GM12878 (cell line): Measurements from ENCODE around the gene BEAN1. TPM values are rescaled to one million over a fixed set of nuclear protein-coding genes. Genes with fewer than 3 reads are reported as not detected.

Experiments used
- ATAC-seq: fragments of 200-7000 bp; cut with Tn5 transposase; 3 replicates; pipeline ENCODE4 v1.9.1; 2020; ENCODE audit warnings: mild to moderate bottlenecking, moderate library complexity
- BruUV-seq: library from RNA; stranded (reverse); fragments of 400-500 nt; replicated peaks from 2 replicates; lab custom pipeline; 2021; lab: Mats Ljungman, UMichigan
- CTCF ChIA-PET: fragments of 300-600 bp; sonication (Branson Sonifier 250); formaldehyde crosslinking; extraction: SDS; loops from one replicate; lab custom pipeline; 2021; ENCODE audit warnings: inconsistent platforms; lab: Yijun Ruan, JAX
- POLR2A ChIA-PET: fragments of 350-600 bp; formaldehyde crosslinking; extraction: SDS; loops from one replicate; lab custom pipeline; 2021; ENCODE audit warnings: inconsistent platforms; lab: Charles Lee
- RAD21 ChIA-PET: fragments of 300-600 bp; sonication (Branson Sonifier 250); formaldehyde crosslinking; loops from one replicate; lab custom pipeline; 2023; ENCODE audit warnings: antibody characterized with exemption; ENCODE audit not compliant: unreplicated experiment; lab: Charles Lee
- SMC1A ChIA-PET: fragments of 300-600 bp; sonication (Branson Sonifier 250); formaldehyde crosslinking; loops from one replicate; lab custom pipeline; 2023; ENCODE audit not compliant: unreplicated experiment, uncharacterized antibody; lab: Charles Lee
- DNase-seq: peaks from one replicate; pipeline ENCODE4 v3.0.0-alpha.2; 2011; ENCODE audit warnings: low read depth, low spot score
- FAIRE-seq: peaks from 3 replicates; lab custom pipeline; 2011; peaks lifted over from hg19 to GRCh38; lab: Jason Lieb, UNC
- H2AFZ ChIP-seq: 2 replicates; pipeline ENCODE4 v1.6.0; 2011; ENCODE audit warnings: low read depth, low read length, control low read depth; ENCODE audit not compliant: control insufficient read depth
- H3K27ac ChIP-seq: 2 replicates; pipeline ENCODE4 v1.5.1; 2011; ENCODE audit warnings: control low read depth; ENCODE audit not compliant: control insufficient read depth, insufficient read depth
- H3K27me3 ChIP-seq, 2 experiments: replicated peaks in 1 of 2; 2 replicates each; pipeline versions ENCODE4 v1.6.0 to v1.6.1; 2011; ENCODE audit warnings: low read length in 1 of 2; ENCODE audit not compliant: control insufficient read depth in 2 of 2, insufficient read depth in 2 of 2
- H3K36me3 ChIP-seq, 2 experiments: 2 replicates each; pipeline ENCODE4 v1.5.1; 2011; ENCODE audit warnings: low read length in 1 of 2; ENCODE audit not compliant: control insufficient read depth in 2 of 2, insufficient read depth in 2 of 2
- H3K4me1 ChIP-seq: 2 replicates; pipeline ENCODE4 v1.6.1; 2011; ENCODE audit warnings: mild to moderate bottlenecking, low read length, moderate library complexity, mixed read lengths; ENCODE audit not compliant: control insufficient read depth, insufficient read depth
- H3K4me2 ChIP-seq: 2 replicates; pipeline ENCODE4 v1.6.0; 2011; ENCODE audit warnings: control low read depth; ENCODE audit not compliant: control insufficient read depth, insufficient read depth
- H3K4me3 ChIP-seq: fragments of 200-600 bp; sonication (generic); 2 replicates; pipeline ENCODE4 v1.5.1; 2016
- H3K79me2 ChIP-seq: 2 replicates; pipeline ENCODE4 v1.6.0; 2011; ENCODE audit warnings: low read length; ENCODE audit not compliant: control insufficient read depth, insufficient read depth
- H3K9ac ChIP-seq: 2 replicates; pipeline ENCODE4 v1.8.0; 2011; ENCODE audit warnings: low read length, control low read depth, mixed read lengths; ENCODE audit not compliant: control insufficient read depth, insufficient read depth
- H3K9me3 ChIP-seq: replicated peaks from 3 replicates; pipeline ENCODE4 v1.5.1; 2011; ENCODE audit warnings: mild to moderate bottlenecking, low read length; ENCODE audit not compliant: control insufficient read depth, insufficient read depth
- H4K20me1 ChIP-seq: 2 replicates; pipeline ENCODE4 v1.6.0; 2011; ENCODE audit not compliant: control insufficient read depth, insufficient read depth
- NR2C2 ChIP-seq: IDR thresholded peaks from 2 replicates; pipeline ENCODE4 v1.6.1; 2011; ENCODE audit warnings: borderline replicate concordance, low read depth; ENCODE audit not compliant: control insufficient read depth, insufficient read length
- WGBS: methylation state at CpG from one replicate; pipeline ENCODE4 v1.1.6; 2016; ENCODE audit warnings: low lambda C conversion rate; ENCODE audit not compliant: insufficient replicate concordance, insufficient coverage; ENCODE audit errors: missing lambda C conversion rate; 5-methylcytosine and 5-hydroxymethylcytosine counted together
- in situ Hi-C: fragments of 300-500 bp; cut with MboI; formaldehyde crosslinking; loops from 9 replicates; pipeline ENCODE4 v1.14.3; 2018; ENCODE audit warnings: mixed read lengths
- intact Hi-C: fragments of 100-400 bp; cut with micrococcal nuclease; formaldehyde crosslinking; loops from one replicate; pipeline ENCODE4 v1.14.2; 2022; ENCODE audit not compliant: unreplicated experiment
- polyA plus RNA-seq, 11 experiments: library from polyadenylated mRNA; depleted of rRNA in 4 of 11; unstranded in 6 of 11; stranded (reverse) in 5 of 11; fragments of >200 nt; fragmentation: Nextera tagmentation in 4 of 11; fragmentation: Illumina TruSeq in 1 of 11; extraction: Ambion mirVana in 4 of 11; extraction: Trizol in 1 of 11; gene quantifications; 1 replicate in 1 of 11; 2 replicates in 10 of 11; pipeline versions ENCODE4 v1.2.1 to v1.2.3, GENCODE V29; 2011 to 2016; ENCODE audit warnings: inconsistent platforms in 2 of 11, missing spikeins in 2 of 11, low read depth in 1 of 11
- total RNA-seq, 4 experiments: library from RNA; depleted of rRNA in 3 of 4; stranded (reverse); fragments of >200 nt in 3 of 4; fragmentation: Illumina TruSeq in 1 of 4; extraction: Trizol in 1 of 4; gene quantifications; 2 replicates each; pipeline versions ENCODE4 v1.2.1 to v1.2.3, GENCODE V29; 2013 to 2021
- TF ChIP-seq, protein P1 (sequence below): IDR thresholded peaks from 2 replicates; pipeline ENCODE4 v1.6.1; 2012; ENCODE audit warnings: mild to moderate bottlenecking, low read depth, low read length

The BEAN1 gene
- total and polyA plus RNA-seq, 10 of the 15 experiments (the other 5 are each of a cell fraction or from before 2014, with no cell fraction given) = not detected

DNA sequence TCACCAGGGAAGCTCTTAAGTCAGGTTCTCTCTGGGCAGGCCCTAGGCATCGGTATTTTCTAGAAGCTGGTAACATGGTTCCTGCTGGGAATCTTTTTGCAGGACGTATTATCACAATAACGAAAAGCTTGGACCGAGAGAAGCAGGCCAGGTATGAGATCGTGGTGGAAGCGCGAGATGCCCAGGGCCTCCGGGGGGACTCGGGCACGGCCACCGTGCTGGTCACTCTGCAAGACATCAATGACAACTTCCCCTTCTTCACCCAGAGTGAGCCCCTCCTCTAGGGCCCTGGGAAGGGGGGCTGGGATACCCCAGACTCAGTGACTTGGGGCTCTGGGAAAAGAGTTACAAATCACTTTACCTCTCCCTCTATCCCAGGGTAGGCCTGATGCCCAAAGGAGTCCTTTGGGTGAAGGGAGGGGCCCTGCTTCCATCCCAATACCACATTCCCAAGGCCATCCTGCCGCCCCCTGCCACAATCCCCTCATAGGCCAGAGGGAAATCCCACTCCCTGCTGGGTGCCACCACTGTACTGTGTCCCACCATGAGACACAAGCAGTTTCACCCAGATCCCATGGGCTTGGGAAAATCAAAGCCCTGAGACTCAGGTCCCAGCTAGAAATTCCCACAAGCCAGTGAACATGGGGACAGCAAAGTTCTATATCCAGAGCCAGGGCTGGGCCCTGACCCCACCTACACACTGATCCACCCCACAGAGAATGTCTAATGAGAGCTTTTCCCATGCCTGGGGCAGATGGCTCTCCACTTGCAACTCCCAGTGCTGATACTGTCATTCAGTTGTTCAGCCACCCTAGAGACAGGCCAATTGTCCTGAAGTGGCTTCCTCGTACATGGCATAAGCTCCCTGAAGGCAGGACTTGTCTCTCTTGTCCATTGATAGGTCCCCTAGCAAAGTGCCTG lies 37.6 kb upstream of the BEAN1 start:
- Histone ChIP-seq H2AFZ (no peak overlapping the region), H4K20me1 (no peaks in the 10 kb centered on the region), H3K27ac (no peak overlapping the region), H3K36me3 (no peaks in the 10 kb centered on the region), H3K4me3 (no peak overlapping the region), H3K9ac (no peak overlapping the region), H3K79me2 (no peaks in the 10 kb centered on the region), H3K27me3 (no peaks in the 10 kb centered on the region; a peak in 1 of 4 replicates), H3K4me1 (no peaks in the 10 kb centered on the region), H3K9me3 (no peaks in the 10 kb centered on the region), H3K4me2 (no peak overlapping the region)
- ChIA-PET RAD21 (no interaction called here), CTCF (interaction anchor here (1.3 to 1.5 kb wide), 2 partner anchors 16 to 33 kb away, joined by 3 read pairs; no protein-coding TSS in a partner anchor), POLR2A (interaction anchor here (0.5 kb wide), 1 partner anchor 480 kb away, joined by 3 read pairs; no protein-coding TSS in a partner anchor), SMC1A (no interaction called here)
- no peak for DNase-seq
- intact Hi-C loops (no loop called here), in situ Hi-C loops (no loop called here)
- ATAC-seq = no peak
- BruUV-seq = no TSS peak
- FAIRE-seq = no peak
- 35% methylated on average over 13 of the region's 13 CpGs for WGBS
- no peak for TF ChIP-seq NR2C2
- TF ChIP-seq, protein P1, sequence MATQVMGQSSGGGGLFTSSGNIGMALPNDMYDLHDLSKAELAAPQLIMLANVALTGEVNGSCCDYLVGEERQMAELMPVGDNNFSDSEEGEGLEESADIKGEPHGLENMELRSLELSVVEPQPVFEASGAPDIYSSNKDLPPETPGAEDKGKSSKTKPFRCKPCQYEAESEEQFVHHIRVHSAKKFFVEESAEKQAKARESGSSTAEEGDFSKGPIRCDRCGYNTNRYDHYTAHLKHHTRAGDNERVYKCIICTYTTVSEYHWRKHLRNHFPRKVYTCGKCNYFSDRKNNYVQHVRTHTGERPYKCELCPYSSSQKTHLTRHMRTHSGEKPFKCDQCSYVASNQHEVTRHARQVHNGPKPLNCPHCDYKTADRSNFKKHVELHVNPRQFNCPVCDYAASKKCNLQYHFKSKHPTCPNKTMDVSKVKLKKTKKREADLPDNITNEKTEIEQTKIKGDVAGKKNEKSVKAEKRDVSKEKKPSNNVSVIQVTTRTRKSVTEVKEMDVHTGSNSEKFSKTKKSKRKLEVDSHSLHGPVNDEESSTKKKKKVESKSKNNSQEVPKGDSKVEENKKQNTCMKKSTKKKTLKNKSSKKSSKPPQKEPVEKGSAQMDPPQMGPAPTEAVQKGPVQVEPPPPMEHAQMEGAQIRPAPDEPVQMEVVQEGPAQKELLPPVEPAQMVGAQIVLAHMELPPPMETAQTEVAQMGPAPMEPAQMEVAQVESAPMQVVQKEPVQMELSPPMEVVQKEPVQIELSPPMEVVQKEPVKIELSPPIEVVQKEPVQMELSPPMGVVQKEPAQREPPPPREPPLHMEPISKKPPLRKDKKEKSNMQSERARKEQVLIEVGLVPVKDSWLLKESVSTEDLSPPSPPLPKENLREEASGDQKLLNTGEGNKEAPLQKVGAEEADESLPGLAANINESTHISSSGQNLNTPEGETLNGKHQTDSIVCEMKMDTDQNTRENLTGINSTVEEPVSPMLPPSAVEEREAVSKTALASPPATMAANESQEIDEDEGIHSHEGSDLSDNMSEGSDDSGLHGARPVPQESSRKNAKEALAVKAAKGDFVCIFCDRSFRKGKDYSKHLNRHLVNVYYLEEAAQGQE = no peak
